ENCODE data around the gene MIAT.

- TF ChIP-seq POLR2A (IDR thresholded peaks at IDR 0.05; ENCODE audit: low read length): no peak
- no peak for TF ChIP-seq GATA1 (IDR thresholded peaks at IDR 0.05; ENCODE audit: low read depth, low read length)
Measured at GRCh38 chr22:26651815-26652214, 5.6 kb upstream of the MIAT start.

All from erythroblast (primary cell).